Stomach (tissue), 4 donors: ENCODE data around the gene ARHGAP22.

Experiments used
- CTCF ChIP-seq, 7 experiments: fragments of 450-650 bp in 4 of 7; fragments of 200-600 bp in 3 of 7; sonication (generic) in 3 of 7; IDR thresholded peaks; one replicate each; pipeline ENCODE4 v1.5.1; 2016 to 2019; ENCODE audit warnings: antibody characterized with exemption in 7 of 7, control low read depth in 2 of 7, mild to moderate bottlenecking in 1 of 7
- EP300 ChIP-seq: sonication (generic); formaldehyde crosslinking; IDR thresholded peaks from one replicate; pipeline ENCODE4 v1.6.1; 2017; ENCODE audit warnings: antibody characterized with exemption
- POLR2A ChIP-seq, 4 donors: fragments of 450-650 bp; IDR thresholded peaks; one replicate each; pipeline ENCODE4 v1.6.1; 2016; ENCODE audit warnings: antibody characterized with exemption in 4 of 4, control low read depth in 2 of 4, mild to moderate bottlenecking in 1 of 4, moderate library complexity in 1 of 4
- POLR2AphosphoS5 ChIP-seq, 3 donors: sonication (generic); formaldehyde crosslinking; IDR thresholded peaks; one replicate each; pipeline ENCODE4 v1.6.1; 2016; ENCODE audit warnings: antibody characterized with exemption in 3 of 3

- TF ChIP-seq CTCF (IDR thresholded peaks at IDR 0.05): no peak
- TF ChIP-seq POLR2A (IDR thresholded peaks at IDR 0.05): no peak
- no peak for TF ChIP-seq EP300
- no peak for TF ChIP-seq POLR2AphosphoS5 (IDR thresholded peaks at IDR 0.05)
These were observed 2.3 kb downstream of the ARHGAP22 start for GRCh38 chr10:48602401-48603135.
